ENCODE data around the gene PAM.
"Not testable (repeated sequence)": the region's sequence is repeated elsewhere in the genome, so short reads cannot be mapped to it uniquely, and the experiment has no call there.

The PAM gene

DNA sequence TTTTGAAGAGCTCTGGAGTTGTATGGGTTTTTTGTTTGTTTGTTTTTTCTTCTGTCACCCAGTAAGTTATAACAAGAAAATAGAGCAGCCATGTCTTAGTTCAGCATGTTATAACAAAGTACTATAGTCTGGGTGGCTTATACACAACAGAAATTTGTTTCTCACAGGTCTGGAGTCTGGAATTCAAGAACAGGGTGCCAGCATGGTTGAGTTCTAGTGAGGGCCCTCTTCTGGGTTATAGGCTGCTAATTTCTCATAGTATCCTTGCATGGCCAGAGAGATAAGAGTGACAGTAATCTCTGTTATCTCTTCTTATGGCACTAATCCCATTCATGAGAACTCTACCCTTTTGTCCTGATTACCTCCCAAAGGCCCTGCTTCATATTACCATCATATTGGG, 250.2 kb downstream of the PAM start:
- no peak for DNase-seq

DNA sequence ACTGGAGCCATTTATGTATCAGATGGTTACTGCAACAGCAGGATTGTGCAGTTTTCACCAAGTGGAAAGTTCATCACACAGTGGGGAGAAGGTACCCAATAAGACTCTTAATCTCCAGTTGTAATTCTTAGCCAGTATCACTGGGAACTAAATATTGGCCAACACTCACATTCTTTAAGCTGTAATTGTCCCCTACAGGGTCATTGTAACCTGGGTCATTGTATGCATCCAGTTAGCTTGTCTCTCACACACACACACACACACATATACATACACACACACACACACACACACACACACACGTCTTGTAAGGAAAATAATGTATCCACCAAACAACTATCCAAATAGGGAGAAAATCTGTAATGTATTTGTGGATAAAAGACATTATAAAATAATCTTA, 251.8 kb downstream of the PAM start:
- DNase-seq = no peak

DNA sequence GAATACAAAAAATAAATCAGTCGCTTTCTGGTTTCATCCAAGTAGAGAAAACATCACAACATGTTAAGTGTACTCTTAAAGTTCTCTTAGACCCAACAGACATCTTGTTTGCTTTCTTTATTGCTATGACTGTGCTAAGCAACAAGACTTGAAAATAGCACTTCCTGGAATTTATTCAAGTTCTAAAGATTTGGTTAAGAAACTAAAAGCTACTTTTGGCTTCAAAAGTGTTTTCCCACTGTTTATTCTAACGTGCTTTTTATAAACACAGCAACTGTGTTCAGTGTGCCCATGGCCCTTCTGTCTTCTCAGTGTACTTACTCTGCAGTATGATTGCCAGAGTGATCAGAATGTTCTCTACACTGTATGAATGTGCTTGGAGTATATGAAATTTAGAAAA, 255.1 kb downstream of the PAM start:
- no peak for DNase-seq

DNA sequence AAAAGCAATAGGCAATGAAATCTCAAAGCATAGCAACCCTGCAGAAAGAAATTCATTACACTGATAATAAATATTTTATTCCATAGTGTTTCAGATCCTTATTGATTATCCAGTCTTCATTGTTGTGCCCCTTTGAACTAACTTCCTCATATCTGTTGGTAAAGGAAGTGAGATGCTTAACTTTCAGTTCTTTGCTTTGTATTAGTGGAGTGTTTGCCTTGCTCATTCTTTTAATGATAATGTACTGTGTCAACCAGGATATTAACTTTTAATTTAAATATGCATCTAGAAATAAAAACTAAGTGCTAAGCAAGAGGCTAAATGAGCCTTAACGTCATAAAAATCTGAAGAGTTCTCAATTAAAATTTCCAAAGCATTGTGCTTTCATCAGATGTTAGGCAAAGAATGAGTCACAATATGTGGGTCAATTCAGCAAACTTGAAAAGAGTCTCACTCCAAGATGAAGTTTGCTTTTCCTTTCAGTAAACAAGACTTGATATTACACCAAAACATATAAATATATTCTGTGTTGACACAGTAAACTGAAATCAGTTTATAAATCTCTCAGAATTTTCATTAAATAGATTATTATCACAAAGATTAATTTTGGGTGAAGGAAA, 258.9 kb downstream of the PAM start:
- DNase-seq = no peak

DNA sequence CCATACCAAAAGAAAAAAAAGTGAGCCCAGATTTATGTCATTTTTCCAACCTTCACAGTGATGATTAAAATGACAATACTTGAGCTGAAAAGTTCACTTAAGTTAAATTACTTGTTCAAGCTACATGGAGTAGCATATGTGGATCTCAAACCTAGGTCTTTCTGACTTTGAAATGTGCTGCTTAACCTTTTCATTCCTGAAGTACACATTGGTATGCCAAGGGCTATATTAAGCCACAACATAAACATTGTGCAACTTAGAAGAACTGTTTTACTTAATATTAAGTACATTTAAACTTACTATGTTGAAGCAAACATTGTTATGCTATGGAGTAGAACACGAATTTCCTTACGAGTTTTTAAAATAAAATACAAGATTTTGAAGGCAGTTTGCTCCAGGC, 259.9 kb downstream of the PAM start:
- DNase-seq = no peak

DNA sequence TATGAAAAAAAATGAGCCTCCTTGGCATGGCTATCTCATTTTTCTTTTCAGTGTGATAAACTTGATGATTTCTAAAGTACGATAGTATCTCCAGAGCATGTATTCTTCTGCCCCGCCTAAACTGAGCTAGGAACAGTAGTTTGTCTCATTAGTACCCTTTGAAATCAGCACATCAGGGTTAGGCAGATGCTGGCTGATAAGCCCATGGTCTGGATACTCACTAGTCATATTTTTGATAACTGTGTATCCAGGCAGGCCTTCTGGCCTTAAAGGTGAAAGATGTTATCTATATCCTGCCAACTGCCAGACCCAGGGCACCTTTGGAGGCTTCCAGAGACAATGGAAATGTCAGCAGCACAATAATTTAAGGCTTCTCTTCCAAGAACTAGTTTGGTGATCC, 261.1 kb downstream of the PAM start:
- no peak for DNase-seq

DNA sequence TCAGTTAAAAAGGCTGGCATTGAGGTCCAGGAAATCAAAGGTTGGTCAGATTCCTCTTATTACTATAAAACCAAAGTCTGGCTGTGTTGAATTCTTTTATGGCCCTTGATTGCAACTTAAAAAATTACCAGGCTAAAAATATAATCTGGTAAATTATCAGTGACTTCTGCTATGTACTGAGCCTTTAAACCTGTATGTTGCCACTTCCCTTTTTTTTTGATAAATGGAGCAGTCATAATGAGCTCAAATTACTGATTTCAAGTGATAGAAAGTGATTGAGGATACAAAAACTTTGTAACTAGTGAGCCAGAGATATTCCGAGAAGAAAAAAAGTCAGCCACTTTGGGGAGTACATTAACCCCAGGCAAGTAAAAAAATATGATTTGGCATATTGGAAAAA, 264.7 kb downstream of the PAM start:
- no peak for DNase-seq

DNA sequence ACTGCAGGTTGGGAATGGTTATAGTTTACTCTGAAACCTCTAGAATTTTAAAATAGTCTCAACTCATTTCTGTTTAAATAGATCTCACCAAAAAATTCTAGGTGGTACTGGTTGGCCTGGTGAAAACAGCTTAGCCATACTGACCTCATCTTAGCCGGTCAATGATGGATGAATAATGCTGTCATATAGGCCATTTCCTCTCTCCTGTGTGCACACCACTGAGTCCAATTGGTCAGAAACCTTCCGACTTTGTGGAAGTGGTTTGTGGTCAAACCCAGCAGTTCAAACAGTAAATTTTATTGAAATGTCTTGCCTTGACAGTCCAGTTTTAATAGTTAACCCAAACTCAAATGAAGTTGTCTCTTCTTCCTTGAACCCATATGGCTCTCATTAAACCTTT, 266.2 kb downstream of the PAM start:
- DNase-seq = no peak

DNA sequence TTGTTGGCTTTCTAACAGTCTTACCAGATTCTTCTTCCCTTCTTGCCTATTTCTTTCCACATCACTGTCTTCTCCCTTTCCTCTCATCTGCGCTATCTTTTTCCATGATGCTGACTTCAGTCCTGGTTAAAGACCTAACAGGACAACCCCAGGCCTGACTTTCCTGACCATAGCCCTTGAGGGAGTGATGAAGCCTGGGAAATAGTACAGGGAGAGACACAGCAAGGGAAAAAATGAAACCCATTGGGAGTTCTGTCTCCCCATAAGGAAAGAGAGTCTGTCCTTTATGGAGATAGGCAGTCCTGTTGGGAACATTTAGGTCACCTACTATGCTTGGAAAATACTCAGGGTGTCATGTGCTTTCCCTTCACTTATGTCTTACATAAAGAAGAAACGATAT, 272.2 kb downstream of the PAM start:
- DNase-seq = no peak

DNA sequence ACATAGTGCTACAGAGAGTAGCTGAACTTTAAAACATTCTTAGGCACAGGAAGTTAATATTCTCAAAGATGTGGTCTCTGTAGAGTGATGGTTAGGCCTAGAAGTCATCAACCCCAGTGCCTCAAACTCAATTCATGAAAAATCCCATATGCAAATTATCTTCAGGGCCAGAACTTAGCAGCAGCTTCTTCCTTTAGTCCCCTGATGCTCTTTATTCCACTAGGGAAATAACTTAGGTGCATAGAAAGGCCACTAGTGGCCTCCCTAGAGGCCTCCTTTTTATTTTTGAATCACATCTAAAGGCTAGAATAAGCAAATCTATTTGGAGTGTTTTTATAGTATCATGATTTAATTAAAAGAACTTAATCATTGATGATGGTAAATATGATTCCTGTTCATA, 276.5 kb downstream of the PAM start:
- no peak for DNase-seq

DNA sequence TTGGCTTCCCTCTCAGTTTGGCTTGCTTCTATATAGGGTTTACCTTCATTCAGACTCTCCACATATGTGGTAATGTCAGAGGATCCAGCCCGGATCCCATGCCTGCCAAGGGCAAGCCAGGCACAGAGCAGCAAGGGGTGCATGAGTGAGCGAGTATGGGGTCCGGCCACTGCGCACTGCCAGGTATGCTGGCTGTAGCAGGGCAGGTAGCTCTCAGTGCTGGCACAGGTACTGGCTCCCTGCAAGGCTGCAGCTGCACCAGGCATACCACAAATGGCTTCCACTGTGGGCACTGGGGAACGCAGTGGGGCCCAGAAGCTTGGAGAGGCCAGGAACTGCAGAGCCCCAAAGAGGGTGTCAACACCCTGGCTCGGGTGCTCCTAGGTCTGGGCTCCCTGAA, 278.6 kb downstream of the PAM start:
- no peak for DNase-seq

DNA sequence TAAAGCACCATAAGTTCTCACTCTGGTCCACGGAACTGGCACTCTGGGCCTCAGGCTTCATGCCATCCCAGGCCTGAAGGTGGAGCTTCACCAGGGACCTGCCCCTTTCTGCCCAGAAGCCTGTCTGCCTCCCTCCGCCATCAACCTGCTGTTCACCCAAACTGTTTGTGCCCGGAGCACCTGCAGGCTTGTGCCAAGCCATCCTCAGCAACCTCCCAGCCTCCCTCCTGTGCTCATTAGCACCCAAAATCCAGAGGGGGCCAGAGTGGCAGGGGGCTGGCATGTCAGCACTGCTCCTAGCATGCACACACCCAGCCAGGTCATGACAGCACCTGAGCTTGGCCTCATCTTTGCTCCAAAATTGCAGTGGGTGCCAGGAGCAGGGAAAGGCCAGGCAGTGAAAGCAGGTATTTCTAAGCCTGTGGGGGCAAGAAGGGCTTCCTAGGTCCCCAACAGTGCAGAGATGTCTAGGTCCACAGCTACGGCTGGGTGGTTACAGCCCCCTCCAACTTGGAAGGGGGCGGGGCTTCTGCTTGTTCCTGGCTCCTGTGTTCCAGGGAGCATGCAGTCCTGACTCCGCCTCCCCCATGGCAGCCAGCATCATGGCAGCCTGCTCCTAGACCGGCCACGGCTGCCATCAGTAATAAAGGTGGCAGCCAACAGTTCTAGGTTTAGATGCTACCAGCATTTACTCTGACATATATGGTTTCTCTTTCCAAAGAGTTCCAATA, 279.7 kb downstream of the PAM start:
- DNase-seq = no peak

DNA sequence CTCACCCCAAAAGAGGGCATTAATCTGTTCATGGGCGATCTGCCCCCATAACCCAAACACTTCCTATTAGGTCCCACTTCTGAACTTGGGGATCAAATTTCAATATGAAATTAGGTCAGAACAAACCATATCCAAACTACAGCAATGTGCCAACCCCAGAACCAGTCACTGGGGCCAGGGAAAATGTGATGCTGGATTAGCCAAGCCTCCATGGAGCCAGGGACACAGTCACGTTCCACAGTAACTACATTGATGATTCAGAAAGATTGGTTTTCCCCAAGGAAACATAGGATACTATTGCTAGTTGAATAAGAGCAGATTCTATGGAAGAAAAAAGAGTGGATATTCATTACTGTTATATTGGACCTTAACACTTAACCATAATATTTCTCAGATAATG, 280.6 kb downstream of the PAM start:
- DNase-seq = no peak

DNA sequence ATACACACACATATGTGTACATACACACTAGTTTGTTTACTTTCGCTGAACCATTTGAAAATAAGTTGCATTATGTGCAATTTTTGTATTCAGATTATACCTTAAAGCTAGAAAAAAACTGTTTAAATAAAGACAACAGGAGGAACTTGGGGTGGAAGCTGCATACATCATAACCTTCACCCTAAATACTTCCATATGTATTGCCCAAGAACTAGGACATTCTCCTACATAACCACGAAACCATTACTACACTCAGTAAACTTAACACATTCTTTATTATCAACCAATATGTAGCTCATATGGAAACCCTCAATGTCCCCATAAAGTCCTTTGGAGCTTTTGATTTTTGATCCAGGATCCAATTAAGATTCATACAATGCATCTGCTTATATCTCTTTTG, 281.5 kb downstream of the PAM start:
- no peak for DNase-seq

DNA sequence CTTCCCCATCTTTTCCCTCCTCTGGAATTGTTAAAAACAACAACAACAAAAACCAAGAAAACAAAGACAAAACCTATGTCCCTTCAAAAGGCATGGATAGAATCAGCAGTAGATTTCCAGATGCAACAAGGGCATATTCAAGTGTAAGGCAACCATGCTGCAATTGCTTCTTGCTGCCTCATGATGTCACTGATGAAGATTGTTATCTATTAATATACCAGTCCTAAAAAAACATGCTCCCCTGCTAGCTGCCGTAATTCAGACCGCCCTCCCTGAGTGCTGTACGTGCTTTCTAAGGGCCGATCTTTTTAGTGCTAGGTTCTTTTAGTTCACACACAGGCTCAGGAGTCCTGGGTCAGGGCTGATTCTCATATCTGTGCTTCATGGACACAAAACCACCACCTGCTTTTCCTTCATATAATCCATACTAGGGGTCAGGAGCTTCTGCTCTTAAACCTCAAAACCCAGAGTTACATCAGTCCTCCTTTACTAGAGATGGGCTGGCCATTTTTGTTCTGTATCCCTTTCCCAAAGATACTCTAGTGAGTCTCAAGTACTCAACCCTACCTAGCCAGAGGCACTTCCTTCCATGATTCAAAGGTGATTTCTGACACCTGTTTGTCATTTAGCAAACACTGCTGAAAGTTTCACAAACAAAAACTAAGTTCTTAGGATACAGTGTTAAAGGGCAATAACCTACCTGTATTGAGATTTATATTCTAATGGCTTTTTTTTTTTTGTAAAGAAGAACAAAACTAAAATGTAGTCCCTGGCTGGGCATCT, 282.8 kb downstream of the PAM start:
- DNase-seq = no peak

DNA sequence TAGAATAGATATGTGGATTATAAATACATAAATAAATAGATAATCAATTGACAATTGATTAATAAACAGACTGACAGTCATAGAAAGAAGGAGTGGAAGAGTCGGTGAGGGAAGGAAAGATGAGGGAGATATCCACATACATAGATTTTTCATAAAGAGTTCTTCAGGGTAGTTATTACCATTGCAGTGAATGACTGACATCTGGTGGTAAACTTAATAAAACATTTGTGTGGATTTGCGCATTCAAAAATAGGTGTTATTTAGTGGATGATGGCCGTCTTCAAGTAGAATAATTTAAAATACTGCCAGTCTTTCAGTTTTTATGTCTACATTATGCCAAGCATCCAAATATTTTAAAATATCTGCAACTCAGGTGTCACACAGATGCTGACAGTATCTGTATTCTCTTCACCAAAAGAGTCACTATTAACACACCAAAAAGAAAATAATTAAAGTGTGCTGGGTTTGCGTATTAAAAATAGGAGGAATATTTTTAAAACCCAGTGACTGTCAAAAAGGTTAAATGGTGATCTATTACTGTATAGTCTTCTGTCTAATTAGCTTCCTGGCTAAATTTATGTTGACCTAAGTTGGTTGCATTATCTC, 286.1 kb downstream of the PAM start:
- peak; percentile 72 for DNase-seq

DNA sequence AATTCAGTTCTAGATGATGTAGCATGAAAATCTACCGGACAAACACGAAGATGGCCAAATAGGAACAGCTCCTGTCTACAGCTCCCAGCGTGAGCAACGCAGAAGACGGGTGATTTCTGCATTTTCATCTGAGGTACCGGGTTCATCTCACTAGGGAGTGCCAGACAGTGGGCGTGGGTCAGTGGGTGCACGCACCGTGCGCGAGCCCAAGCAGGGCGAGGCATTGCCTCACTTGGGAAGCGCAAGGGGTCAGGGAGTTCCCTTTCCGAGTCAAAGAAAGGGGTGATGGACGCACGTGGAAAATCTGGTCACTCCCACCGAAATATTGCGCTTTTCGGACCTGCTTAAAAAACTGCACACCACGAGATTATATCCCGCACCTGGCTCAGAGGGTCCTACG, 291.6 kb downstream of the PAM start:
- not testable (repeated sequence) for DNase-seq

DNA sequence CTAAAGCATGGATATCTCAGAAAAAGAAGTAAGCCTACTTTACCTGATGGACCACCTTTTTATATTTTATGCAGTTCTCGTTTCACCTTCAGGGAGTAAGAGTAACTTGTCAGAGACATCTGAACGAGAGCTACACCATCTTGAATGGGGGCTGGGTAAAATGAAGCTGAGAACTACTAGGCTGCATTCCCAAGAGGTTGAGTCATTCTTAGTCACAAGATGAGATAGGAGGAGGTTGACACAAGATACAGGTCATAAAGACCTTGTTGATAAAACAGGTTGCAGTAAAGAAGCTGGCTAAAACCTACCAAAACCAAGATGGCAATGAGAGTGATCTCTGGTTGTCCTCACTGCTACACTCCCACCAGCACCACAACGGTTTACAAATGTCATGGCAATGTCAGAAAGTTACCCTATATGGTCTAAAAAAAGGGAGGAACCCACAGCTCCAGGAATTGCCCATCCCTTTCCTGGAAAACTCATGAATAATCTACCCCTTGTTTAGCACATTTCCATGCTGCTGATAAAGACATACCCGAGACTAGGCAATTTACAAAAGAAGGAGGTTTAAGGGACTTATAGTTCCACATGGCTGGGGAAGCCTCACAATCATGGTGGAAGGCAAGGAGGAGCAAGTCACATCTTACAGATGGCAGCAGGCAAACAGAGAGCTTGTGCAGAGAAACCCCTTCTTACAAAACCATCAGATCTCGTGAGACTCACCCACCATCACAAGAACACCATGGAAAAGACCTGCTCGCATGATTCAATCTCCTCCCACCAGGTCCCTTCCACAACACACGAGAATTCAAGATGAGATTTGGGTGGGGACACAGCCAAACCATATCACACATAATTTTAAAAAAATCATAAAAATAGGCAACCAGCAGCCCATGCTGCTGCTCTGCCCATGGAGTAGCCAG, 302.4 kb downstream of the PAM start:
- DNase-seq = no peak

DNA sequence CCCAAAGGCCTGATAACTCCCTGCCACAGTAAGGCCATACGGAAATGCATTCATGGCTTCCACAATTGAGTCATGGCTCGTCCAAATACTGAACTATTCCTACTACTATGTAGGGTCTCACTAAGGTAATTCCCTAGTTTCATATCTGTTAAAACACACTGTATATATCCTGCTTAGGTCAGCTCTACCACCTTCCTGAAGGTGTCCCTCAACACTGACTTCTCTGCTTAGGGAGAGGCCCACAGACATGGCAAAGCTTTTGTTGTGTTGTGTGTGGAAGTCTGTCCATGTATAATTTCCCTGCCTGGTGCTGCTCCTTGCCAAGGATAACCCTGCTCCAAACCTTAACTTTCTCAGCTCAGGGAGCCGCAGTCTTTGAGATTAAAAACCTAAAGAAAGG, 304.4 kb downstream of the PAM start:
- no peak for DNase-seq

DNA sequence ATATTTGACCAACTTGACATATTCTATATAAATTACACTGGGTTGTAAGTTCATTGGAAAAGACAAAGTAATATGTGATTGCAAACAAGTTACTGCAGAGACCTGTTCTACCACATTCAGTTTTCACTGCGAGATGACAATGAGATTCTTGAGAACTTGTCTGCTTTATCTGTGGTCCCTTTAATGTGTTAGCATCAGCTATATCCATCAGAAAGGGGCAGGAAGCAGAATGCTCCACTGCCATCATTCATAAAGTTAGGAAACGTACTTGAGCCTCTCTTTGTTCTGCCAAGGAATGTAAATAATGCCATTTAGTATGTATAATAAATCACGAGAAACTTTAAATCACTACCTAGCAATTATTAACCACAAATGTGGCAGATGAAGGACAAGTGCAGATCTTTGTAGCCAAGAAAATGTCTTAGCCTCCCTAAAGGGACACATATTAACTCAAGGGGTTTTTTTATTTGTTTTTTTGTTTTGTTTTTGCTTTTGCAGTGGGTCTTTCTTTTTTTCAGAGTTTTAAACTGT, 305.4 kb downstream of the PAM start:
- DNase-seq = no peak

DNA sequence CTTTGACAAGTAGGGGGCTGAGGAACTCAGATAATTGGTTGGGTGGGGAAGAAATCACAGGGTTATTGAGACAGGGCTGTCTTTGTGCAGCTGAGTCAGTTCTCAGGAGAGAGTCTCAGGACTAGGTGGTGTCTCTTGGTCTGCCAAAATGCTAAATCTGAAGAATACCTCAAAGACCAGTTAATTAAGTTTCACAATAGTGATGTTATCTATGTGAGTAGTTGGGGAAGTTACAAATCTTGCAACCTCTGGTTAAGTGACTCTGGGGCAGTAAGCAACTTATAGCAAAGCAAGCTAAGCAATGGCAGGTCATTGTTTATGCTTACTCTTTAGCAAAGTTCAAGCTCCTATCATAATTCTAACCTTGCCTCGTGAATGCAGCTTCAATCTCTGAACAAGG, 311.2 kb downstream of the PAM start:
- DNase-seq = no peak

DNA sequence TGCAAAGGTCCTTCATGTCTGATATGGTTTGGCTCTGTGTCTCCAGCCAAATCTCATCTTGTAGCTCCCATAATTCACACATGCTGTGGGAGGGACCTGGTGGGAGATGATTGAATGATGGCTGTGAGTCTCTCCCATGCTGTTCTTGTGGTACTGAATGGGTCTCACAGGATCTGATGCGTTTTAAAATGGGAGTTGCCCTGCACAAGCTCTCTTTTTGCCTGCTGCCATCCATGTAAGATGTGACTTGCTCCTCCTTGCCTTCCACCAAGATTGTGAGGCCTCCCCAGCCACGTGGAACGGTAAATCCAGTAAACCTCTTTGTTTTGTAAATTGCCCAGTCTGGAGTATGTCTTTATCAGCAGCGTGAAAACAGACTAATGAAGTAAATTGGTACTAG, 318.4 kb downstream of the PAM start:
- DNase-seq = not testable (repeated sequence)

DNA sequence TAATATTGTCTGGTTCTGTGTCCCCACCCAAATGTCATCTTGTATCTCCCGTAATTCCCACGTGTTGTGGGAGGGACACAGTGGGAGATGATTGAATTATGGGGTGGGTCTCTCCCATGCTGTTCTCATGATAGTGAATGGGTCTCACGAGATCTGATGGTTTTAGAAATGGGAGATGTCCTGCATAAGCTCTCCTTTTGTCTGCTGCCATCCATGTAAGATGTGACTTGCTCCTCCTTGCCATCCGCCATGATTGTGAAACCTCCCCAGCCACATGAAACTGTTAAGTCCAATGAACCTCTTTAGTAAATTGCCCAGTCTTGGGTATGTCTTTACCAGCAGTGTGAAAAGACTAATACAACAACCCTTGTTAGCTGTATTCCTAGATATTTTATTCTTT, 320.3 kb downstream of the PAM start:
- DNase-seq = no peak
